ENCODE data around the gene C6orf132.

Gene C6orf132

DNA sequence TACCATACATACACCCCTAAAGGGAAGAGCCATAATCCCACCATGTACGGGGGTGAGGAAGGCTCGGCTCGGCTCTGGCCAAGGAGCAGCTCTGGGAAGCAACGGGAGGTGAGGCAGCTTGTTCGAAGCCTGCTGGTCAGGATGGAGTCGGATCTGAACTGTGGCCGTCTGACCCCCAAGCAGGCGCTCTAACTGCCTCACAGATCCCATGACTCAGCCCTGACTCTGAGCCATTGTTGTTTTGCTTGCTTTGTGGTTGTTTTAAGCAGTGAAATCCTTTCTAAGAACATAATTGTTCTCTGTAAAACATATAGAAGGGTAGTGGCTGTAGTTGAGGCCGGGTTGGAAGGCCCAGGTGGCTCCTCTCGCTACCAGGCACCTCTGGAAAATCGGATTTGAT is 10.9 kb downstream of the C6orf132 start:
- no peak for DNase-seq

DNA sequence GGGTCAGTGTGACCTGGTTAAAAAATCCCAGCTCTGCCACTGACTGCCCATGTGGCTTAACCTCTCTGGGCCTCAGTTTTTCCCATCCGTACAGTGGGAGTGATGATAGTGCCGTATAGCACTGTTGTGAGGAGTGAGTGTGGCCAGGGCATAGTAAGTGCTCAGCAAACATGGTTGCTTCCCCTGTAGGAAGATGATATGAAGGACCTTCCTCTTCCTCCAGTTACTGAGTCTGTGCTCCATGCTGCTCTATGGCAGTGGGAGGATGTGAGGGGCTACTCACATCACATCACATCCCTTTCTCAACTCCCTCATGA is 13.1 kb downstream of the C6orf132 start:
- DNase-seq: no peak

DNA sequence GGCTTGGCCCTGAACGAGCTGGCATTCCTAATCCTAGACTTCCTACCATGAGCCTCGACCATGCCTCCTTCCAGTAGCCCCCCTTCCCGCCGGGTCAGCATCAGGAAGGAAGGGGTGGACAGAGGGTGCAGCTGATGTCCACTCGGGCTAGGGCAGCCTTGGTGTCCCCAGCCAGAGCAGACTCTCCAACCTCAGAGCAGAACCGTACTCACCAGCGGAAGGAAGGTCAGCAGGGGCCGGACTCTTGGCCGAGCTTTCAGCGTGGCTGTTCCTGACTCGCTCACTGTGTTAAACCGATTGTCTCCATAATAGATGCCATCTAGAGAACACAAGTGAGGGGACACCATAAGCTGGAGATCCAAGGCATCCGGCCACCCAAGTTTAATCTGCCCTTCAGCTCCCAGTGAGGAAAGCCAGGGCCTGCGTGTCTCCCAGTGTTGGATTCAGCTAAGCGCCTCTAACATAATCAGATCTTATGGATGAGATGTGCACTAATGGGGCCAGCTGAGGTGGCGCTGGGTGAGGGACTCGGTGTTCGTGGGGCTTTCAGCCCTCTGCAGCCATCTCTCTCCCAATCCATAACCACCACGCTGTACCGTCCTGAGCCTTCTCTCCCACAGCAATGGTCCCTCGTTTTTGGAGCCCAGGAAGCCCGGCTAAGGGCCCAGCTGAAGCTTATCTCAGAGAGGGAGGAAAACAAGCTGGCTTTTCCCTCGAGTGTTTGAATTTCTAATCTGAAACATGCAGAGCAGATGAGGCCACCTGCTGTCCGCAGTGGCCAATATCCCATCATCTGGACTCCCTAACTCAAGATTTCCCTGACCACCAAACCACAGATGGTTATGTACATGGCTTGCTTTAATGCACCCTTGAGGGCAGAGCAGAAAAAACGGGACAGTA is 13.7 kb downstream of the C6orf132 start:
- no peak for DNase-seq

DNA sequence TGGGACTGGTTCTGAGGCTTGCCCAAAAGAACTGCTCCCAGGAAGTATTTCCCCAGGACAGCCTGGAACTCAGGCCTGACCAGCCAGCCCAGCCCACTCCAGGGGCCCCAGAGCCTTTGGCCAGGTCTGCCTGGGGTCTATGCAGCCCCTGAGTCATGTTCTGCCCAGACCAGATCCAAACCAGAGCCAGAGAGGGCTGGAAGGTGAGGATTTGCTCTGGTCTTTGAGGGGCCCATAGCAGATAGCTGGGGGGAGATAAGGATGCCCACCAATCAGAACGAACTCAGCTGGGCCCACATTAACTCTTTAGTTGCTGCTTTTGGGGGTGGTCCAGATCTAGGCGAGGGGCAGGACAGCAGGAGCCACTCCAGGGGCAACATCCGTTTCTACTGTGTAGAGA is 16.8 kb downstream of the C6orf132 start:
- no peak for DNase-seq

DNA sequence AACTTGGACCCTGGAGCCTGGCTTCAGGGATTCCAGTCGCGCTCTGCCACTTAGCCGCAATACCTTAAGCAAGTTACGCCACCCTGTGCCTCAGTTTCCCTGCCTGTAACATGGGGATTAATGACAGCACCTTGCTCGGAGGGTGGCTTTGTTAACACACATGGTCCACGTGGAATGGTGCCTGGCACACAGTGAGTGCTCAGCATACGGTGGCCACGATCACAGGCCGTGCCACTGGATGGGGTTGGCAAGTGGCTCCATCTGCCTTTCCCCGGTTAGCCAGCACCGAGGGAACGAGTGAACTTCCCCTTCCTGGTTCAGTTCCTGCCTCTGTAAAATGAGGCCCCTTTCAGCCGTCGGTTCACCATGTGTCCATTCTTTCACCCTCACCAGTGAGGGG is 17.2 kb downstream of the C6orf132 start:
- DNase-seq: no peak

DNA sequence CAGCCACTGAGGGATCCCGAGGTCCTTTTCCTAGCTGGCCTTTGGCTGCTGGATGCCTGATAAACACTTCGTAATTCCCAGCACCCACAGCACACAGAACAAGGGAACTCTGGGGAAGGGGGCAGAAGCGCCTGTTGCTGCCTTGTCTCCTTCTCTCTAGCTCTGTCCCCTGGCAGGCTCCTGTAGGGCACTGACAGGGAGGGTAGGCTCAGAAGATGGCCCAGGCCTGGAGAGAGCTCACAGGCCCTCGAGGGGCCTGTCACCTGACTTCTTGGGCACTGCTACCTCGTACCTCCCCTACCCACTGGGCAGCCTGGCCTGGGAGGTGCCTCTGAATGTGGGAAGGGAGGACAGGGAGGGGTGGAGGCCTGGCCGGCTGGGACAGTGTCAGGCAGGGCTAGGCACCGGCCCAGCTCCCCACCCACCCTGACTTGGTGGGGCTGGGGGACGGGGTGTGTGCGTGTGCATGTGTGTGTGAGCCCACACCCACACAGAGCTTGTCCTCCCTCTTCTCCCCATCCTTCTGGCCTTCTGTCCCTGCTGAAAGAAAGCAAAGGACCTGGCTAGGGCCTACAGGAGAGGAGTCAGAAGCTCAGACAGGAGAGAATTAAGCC is 18.1 kb downstream of the C6orf132 start:
- DNase-seq: no peak

DNA sequence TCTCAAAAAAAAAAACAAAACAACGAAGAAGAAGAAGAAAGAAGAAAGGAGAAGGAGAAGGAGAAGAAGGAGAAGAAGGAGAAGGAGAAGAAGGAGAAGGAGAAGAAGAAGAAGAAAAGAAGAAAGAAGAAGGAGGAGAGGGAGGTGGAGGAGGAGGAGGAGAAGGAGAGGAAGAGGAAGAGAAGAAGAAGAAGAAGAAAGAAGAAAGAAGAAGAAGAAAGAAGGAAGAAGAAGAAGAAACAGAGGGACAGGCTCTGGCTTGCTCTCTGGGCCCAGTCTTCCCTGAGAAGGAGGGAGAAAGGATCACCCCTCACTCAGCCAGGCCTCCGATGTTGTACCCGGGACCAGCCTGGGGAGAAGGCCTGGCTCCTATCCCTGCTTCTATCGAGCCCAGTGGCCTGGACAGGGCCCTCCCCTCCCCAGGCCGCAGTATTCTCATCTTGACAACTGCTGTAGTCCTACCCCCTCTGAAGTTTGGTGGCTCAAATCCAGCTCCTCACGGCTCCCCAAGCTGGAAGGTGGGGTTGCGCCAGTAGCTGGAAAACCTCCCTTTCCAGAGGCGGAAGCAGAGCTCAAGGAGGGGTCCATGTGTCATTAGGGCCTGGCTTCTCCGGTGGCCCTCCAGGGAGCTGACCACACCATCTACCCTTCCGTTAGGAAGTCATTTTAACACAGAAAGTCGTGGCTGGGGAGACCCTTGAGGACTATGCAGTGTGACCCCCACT is 18.9 kb downstream of the C6orf132 start:
- no peak for DNase-seq

DNA sequence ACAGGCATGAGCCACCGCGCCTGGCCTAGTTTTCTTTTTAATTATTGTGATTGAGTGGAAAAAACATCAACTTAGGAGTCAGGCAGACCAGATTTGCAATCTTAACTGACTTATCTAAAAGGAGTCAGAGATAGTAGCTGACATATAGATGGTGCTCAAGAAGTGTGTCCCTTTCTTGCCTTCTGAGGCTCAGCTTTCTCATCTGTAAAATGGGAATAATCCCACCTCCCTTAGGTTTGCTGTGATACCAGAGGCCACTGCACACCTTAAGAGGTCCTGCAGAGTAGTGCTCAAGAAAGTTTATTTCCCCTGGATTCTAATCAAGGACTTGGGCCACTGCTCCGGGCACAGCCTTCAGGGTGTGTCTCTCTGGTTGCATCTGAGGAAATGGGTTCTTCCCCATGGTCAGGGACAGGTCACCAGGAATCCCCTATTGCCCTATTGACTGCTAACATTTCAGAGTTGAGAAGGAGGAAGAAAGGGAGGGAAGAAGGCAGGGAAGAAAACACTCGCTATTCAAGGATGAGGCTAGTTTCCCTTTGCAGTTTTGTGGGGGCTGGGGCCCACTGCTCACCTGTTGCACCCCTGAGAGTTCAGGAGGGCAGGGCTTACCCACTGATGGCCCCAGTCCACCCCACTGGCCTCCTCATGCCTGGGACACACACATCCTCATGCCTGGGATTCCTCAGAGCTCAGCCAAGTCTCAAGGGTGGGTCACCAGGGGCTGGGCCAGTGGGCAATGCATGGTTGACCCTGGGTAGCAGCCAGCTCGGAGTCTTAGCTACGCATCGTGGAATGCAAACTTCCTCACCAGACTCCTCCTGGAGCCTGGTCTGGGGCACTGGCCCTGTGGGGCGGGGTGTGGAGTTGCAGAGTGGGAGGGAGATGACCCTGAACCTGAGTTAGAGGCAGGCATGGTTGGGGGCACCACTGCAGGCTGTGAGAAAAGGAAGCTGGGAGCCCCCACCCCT is 21.2 kb downstream of the C6orf132 start:
- DNase-seq: peak; percentile 61 to 64

DNA sequence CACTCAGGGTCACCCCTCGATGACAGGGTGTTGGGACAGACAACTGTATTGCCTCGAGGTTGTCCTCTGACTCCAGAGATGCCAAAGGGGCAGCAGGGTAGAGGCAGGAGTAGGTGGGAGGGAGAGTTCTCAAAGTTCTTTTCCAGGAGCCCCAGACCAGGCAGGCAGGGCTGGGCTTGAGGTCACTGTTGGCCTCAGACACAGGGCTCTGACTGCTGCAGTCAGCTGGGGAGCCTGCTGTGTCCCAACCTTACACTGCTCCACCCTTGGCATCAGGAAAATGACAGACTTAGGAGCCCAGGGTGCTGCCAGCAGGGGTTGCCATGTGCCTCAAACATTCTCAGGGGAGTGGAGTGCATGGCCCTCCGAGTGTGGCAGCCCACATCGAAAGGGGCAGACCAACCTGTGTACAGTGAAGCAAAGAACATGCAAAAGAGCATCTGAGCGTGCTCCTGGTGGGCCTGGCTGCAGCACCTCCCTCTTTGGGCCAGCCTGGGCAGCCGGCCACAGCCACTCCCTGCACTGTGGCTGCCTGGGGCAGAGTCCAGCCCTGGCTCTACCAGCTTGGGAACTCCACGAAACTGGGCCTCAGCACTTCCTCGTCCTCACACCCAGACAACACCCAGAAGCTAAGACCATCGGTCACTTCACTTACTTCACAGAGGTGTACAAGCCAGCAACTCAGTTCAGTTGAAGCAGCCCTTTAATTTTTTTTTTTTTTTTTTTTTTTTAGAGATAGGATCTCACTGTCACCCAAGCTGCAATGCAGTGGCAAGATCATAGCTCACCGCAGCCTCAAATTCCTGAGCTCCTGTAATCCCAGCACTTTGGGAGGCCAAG is 24.0 kb downstream of the C6orf132 start:
- no peak for DNase-seq

DNA sequence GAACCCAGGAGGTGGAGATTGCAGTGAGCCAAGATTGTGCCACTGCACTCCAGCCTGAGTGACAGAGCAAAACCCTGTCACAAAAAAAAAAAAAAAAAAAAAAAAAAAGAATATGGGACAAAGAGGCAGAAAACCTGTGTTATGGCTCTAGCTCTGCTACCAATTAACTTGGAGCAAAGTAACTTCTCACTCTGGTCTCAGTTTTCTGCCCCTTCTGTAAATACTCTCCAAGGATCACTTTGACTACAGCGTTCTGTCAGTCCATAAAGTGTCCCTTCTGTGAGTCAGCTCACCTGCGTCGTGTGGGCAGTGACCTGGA is 24.6 kb downstream of the C6orf132 start:
- no peak for DNase-seq

DNA sequence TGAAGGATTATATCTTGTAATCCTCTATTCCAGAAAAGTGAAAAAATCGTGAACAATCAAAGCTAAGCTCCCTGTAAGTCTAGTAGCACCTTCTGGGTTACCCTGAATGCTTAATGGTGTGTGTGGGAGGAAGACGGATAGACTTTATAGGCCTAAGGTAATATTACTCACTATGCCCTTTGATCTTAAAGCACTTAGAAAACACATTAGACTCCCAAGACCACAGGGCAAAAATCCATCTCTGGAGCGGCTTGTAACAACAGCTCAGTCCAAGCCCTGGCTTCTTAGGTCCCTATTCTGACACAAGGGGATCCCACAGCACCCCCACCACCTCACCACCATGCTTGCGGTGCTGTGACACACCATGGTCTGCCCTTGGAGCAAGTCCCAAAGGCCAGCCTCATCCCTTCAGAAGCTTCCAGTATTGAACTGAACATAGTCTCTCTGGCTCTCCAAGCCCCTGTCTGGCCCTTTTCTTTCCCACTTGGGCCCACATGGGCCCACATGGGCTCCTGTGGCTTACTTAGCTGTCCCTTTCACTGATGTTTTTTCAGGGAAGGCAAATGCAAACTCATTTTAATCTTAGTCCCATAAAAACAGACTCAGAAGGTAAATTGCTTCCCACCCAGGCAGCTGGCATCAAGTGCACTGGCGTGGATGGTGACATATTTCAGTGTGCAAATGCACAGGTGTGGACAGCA is 28.3 kb downstream of the C6orf132 start:
- no peak for DNase-seq

DNA sequence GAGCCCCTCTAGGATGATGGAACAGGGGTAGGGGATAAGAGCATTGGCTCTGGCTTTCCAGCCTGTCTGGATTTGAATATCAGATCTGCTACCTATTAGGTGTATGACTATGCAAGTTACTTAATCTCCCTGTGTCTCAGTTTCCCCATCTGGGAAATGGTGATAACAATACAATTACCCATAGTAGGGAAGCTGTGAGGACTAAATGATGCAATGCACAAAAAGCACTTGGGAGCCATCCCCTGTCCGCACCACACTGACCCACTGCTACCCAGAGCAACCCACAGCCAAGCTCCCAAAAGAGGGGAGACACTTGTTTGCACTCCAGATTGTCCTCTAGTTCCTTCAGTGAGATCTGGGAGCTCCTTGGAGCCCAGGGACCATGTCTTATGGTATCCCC is 30.1 kb downstream of the C6orf132 start:
- no peak for DNase-seq

DNA sequence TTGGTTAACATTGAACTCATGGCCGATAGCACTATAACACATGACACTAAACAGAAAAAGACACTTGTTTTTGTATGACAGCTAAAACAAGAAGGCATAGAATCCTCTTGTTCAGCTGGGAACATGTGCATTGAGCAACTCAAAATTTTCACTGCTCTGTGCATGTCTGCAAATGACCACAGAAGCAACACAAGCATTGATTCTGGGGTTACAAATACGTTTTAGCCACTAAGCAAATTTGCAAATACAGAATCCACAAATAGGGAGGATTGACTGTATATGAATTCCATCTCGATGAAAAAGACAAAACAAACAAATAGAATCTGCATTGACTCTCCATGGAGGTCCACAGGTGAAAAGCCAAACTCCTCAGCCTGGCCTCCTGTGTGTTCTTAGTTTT is 31.7 kb downstream of the C6orf132 start:
- no peak for DNase-seq

DNA sequence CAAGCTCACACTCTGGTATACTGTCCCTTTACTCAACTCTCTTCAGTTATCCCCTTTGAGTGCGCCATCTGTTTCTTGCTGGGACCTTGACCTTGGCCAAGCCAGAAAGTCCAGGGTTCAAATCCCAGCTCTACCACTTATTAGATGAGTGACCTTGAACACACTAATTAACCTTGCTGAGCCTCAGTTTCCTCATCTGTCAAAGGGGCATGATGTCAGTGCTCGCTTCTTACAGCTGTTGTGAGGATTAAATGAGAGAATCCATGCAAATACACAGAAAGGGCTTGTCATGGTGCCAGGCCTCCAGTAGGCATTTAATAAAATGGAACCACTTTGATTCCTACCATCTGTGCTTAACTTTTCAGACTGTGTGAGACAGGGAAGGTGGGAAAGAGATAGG is 34.3 kb downstream of the C6orf132 start:
- no peak for DNase-seq

DNA sequence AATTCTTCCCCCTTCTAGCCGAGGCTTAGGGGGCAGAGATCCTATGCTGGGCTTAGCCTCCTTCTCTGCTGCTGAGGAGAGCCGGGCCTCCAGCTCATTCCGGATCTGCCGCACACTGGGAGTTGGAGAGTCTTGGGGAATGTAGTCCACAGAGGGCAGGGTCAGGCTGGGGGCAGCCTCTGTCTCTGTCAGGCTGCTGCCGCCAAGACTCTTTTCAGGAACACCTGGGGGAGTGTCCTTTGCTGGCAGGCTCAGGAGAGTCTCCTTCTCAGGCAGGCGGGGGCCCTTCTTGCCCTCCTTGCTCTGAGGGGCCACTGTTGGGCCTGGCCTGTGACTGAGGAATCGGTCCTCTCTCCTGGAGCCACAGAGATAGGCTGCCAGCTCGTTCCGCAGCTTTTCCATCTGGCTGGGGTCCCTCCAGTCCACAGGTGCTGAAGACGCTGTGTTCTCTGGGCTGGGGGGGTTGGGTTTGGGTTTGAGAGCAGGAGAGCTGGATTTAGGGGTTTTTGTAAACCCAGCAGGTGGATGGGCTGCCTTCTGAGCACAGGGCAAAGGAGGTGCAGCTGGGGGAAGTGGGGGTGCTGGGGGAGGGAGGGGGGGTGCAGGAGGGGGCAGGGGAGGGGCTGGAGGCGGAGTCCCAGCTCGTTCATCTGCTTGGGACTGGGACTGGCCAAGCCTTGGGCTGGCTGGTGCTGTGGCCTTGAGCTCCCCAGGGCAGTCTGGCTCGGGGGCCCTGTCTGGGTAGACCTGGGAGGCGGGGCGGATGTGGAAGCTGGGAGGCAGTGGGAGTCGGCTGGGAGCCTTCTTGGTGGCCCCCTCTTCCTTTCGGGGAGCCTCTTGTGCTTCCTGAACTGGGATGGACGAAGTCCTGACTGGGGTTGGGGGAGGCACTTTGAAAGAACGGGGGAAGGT is 36.1 kb downstream of the C6orf132 start:
- DNase-seq: no peak

DNA sequence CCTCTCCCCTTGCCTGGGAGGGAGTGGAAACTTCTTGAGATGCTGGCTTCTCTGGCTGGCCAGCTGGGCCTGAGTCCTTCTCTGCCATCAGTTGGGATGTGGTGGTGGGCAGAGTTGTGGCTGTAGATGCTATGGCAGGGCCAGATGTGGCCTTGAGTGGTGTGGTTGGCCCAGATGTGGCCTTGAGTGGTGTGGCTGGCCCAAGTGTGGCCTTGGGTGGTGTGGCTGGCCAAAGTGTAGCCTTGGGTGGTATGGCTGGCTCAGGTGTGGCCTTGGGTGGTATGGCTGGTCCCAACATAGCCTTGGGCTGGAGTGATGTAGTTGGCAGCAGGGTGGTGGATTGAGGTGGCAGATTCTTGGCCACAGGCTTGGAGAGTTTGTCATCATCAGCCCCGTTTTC is 36.7 kb downstream of the C6orf132 start:
- no peak for DNase-seq

DNA sequence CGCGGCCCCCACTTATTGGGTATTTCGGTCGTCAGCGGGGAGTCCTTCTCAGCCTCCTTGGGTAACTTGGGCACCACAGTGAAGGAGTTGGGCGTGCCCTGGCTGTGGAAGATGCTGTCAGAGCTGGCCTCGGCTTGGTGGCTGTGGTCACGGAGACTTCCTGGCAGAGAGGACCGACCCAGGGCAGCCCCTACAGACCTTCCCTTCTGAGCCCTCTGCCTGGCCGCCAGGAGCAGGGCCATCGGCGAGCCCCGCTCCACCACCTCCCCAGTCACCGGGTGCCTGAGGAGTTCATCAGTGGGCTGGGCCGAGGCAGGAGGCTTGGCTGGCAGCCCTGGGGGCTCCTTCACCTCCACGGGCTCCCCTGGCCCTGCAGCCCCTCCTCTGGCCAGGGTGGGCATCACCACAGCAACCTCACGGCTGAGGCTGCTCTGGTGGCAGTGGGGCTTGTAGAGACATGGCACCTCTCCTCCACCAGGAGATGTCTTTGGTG is 37.2 kb downstream of the C6orf132 start:
- no peak for DNase-seq

DNA sequence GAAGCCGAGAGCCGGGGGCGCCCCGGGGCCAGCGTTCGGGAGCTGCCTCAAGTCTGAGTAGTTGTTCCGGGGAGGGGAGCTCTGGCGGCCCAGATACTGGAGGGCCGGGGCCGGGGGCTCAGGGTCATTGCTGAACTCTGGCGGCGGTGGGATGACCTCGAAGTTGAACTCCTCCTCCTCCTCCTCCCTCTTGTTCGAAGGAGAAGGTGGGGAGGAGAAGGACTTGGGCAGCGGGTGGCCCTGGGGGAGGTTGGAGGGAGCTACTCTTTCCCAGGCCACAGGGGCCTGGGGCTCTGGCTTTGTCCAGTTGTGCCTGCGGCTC is 37.7 kb downstream of the C6orf132 start:
- no peak for DNase-seq

DNA sequence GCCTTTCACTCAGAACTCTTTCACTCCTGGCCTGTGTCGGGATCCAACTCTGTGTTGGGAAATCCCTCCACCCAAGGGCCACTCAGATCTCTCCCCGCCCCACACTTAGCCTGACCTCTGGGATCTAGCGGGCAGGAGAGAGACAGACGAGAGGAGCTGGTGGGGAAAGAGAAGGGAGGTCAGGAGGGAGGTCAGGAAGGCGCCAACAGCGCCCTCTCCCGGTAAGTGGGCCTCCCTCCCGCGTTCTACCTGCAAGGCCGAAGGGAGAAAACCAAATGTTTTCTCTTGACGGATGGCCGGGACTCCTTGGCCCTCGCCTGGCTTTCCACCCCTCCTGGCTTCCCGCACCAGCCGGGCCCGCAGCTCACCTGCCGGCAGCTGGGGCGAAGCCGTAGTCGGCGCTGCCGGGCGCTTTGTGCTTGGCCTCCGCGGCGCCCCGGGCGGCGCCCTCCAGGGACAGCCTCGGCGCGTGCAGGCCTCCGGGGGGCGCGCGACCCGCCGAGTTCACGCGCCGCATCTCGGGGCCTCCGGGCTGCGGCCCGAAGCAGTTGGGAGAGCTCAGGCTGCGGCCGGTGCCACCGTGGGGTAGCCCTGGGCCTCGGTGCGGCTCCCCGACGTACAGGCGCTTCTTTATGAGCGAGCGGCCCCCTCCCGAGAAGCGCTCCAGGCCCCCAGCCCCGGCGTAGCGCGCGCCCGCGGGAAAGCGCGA is 38.2 kb downstream of the C6orf132 start:
- DNase-seq: peak; percentile 45 to 74

DNA sequence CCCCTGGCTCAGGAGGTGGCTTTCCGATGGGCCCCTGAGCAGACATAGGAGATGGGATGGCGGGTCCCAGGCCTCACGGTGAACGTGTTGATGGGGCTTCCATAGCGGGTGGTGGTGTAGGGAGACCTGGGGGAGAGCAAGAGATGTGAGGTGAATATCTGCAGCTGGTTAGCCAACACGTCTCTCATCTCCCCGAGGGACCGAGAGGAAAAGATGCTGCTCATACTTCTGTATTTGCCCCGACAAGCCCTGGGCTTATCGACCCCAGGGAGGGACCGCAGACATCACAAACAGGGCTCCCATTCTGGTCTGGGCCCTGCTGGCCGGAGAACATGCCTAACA is 38.7 kb downstream of the C6orf132 start:
- no peak for DNase-seq

Measured in inflammatory macrophage treated with lipopolysaccharide for 1 hour (primary cell).